HG02798 (cell line): ENCODE measurements around the gene DMP1.
A peak's percentile ranks its signal among the peaks of the same experiment; 100 is the strongest.

Source experiments
- ATAC-seq: cut with Tn5 transposase; IDR thresholded peaks from one replicate; pipeline ENCODE4 v1.9.1; 2021; ENCODE audit warnings: mild to moderate bottlenecking; ENCODE audit not compliant: unreplicated experiment, poor library complexity

The DMP1 gene

DNA sequence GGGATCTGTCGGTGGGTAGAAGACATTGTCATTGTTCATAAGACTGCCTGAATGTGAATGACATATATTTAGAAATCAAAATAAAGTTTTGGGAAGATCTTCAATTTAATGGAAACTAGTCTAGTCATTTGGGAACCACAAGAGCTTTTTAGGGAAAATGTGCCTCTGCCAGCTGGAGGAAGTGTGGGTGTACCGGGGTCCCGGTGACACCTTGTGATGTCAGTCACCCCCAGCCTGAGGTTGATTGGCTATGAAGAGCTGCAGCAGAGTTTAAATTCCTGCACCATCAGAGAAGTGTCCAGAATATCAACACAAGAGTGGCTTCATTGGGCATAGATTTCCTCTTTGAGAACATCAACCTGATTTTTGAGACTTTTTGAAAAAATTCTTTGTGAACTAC lies at the start of gene DMP1:
Gene DMP1 (plus strand): TSS at position 301 of the 400 bp plus-strand sequence. CDS start 6,213 bp downstream, outside the sequence.
- no peak for ATAC-seq

GRCh38 chr4:87601361-87601760 lies 48.7 kb upstream of the DMP1 start:
- no peak for ATAC-seq

DNA sequence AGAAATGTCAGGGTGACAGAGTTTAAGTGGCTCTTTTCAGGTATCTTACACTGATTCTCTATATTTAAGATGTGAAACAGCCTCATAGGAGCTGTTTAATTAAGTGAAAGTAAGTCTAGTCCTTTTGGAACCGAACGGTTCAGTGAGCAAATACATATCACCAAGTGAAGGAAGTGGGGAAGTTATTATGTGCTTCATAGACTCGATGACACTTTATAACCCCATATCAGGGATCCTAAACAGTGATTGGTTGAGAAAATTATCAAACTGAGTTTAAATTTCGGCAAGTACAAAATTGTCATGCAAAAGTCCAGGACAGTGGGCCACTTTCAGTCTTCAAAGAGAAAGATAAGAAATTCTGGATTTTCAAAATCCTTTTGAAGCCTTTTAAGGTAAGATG lies 41.9 kb upstream of the DMP1 start, which contains the start of gene DSPP:
Gene DSPP (plus strand): TSS at position 301 of the 400 bp plus-strand sequence. CDS start 2,380 bp downstream, outside the sequence.
- no peak for ATAC-seq

DNA sequence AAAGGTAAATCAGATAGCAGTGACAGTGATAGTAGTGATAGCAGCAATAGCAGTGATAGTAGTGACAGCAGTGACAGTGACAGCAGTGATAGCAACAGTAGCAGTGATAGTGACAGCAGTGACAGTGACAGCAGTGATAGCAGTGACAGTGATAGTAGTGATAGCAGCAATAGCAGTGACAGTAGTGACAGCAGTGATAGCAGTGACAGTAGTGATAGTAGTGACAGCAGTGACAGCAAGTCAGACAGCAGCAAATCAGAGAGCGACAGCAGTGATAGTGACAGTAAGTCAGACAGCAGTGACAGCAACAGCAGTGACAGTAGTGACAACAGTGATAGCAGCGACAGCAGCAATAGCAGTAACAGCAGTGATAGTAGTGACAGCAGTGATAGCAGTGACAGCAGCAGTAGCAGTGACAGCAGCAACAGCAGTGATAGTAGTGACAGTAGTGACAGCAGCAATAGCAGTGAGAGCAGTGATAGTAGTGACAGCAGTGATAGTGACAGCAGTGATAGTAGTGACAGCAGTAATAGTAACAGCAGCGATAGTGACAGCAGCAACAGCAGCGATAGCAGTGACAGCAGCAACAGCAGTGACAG lies 35.7 kb upstream of the DMP1 start:
- ATAC-seq: no peak

DNA sequence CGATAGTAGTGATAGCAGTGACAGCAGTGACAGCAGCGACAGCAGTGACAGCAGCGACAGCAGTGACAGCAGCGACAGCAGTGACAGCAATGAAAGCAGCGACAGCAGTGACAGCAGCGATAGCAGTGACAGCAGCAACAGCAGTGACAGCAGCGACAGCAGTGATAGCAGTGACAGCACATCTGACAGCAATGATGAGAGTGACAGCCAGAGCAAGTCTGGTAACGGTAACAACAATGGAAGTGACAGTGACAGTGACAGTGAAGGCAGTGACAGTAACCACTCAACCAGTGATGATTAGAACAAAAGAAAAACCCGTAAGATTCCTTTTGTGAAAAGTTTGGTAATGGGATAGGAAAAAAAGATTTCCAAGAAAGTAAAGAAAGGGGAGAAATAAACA lies 33.8 kb upstream of the DMP1 start:
- no peak for ATAC-seq

DNA sequence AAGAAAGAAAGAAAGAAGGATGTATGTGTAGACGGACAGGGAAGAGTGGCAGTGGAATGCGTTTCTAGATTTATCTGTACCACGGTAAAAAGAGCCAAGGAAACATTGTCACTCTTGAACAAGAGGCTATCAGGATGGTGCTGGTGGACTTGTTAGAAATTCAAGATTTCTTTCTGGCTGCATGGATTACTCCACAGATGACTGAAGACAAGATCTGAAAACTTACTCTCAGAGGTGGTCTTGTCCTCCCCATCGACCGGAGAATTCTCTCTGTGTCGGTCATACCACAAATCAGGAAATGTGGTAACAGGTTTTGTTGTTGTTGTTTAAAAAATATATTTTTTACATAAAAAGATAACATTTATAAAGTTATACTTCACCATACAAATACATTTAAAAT lies 30.0 kb upstream of the DMP1 start:
- no peak for ATAC-seq

GRCh38 chr4:87620491-87620890 lies 29.6 kb upstream of the DMP1 start:
- ATAC-seq: no peak

- no peak for ATAC-seq
Observed at GRCh38 chr4:87622303-87622702, 27.8 kb upstream of the DMP1 start.

- ATAC-seq: peak; percentile 77
Observed at GRCh38 chr4:87624698-87625097, 25.4 kb upstream of the DMP1 start.

DNA sequence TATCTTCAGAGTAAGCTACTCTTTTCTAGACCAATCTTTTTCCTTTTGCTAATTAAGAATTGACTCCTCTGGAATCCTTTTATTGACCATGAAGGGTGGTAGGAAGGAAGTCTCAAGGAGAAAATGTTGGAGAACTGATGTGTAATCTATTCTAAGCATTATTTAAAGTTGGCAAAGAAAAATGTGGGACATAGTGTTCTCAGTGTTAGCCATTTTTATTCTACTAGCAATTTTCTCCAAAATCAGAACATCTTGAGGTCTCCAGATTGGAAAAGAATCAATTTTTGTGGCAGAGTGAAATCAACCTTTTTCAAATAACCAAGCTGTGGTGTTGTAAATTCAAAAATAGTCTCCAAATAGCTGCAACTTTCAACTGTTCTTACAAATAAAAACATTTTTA lies 18.4 kb upstream of the DMP1 start:
- no peak for ATAC-seq

GRCh38 chr4:87632469-87632868 lies 17.6 kb upstream of the DMP1 start:
- ATAC-seq: no peak

DNA sequence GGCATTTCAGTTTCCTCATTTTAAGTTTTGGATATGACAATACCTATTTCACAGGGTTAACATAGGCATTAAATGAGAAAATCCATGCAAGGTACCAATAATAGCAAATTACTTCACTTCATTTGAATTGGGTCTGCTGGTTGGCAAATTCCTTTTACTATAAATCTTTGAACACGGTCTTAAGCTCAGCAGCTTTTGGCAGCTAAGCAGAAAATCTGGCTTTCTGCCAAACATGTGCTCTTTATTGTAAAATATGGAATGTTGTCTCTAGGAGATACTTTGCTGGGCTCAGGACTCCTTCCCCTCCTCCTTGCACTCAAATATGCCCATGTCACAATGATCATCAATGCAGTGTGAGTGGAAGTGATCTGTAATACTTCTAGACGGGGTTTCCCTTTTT lies 16.8 kb upstream of the DMP1 start:
- no peak for ATAC-seq

GRCh38 chr4:87644286-87644685 lies 5.8 kb upstream of the DMP1 start:
- no peak for ATAC-seq

GRCh38 chr4:87650938-87651337 lies 858 bp downstream of the DMP1 start:
- ATAC-seq: peak; percentile 51

DNA sequence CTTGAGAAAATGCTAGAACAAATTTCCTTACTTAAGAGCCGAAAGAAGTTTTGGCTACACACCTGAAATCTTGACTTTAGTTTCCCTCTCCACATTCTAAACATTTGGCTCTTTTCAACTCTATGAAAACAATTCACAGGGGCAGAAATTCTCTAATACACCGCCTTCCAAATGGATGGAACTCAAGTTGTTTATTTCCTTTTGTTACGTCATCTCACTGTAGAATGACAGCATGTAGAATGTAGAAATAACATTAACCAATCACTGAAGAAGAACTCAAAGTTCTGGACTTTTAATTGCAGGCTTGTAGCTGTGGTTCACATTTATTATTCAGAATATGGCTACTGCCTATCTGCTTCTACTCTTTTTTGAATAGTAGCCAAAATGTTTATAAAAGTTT lies 1.9 kb downstream of the DMP1 start:
- no peak for ATAC-seq

GRCh38 chr4:87654487-87655044 lies 4.5 kb downstream of the DMP1 start:
- no peak for ATAC-seq

DNA sequence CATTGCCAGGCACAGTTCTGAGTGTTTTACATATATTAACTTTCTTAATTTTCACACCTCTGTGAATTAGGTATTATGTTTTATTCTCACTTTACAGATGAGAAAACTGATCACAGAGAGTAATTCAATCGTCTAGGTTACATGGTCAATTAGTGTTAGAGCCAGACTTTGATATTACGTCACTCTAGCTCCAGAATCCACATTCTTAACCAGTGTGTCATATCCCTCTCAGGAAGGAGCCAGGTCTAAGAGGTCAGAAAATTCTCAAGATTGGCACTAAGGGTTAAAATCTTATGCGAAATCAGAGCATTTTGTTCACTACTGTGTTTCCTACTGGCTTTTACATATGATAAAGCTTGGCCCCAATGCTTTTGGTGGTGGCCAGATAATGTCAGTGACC lies 7.4 kb downstream of the DMP1 start:
- ATAC-seq: no peak

DNA sequence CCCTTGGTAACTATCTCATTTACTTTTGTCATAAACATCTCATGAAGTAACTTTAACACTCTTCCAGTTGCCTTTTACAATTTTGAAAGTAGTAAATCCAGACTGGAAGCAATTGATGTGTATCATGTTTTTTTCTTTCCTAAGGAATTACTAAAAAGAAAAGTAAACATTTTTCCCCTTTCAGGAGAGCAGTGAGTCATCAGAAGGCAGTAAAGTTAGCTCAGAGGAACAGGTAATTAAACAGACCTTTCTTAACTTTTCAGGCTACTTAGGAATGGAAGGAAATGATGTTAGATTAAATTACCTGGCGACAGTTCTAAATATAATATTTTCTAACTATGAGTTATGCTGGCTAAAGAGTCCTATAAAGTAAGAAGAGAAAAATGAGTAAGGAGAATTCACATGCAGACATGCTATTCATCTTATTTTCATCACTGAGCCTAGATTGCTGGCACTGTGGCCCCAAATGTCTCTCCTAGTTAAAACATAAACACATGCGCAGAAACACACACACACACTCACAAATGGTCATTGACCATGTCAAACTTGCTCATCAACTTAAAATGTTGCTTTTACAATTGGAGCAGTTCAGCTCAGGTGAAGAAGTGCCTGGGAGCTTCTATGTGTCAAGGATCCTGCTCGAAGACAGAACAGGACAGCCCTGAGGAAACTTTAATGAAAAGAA lies 9.3 kb downstream of the DMP1 start:
- ATAC-seq: no peak

GRCh38 chr4:87662871-87663270 lies 12.8 kb downstream of the DMP1 start:
- ATAC-seq: no peak

DNA sequence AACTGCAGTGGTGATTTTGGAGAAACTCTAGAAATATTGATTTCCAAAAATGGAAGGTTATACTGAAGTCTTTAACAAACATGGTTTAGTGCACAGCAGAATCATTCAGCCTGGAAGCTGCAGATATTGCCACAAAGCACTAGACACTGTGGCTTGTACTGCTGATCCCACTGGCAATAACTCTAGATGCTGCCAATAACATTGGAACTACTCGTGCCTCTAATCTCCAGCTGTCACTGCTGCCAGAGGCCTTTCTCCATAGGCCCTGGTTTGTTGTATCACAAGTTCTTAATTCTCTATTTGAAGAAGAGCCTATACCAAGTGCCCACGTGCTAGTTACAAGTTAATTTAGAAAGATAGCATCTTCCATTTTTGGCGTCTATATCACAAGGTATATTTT lies 19.3 kb downstream of the DMP1 start:
- ATAC-seq: no peak

GRCh38 chr4:87677731-87678130 lies 27.7 kb downstream of the DMP1 start:
- peak; percentile 96 for ATAC-seq
